Epithelial cell of esophagus (primary cell): ENCODE measurements around the gene EXOSC5.

Source experiments
- DNase-seq: peaks from one replicate; pipeline ENCODE4 v3.0.0; 2010; ENCODE audit warnings: low read depth
- H3K4me3 ChIP-seq: 2 replicates; pipeline ENCODE4 v1.5.1; 2011; ENCODE audit warnings: mild to moderate bottlenecking, low read length, control low read depth
- TF ChIP-seq, protein P1 (sequence below): IDR thresholded peaks from 2 replicates; pipeline ENCODE4 v1.5.1; 2011; ENCODE audit warnings: low read depth, mild to moderate bottlenecking, low read length, control low read depth, inconsistent platforms; ENCODE audit not compliant: insufficient read depth; ENCODE audit errors: missing control alignments

The EXOSC5 gene

DNA sequence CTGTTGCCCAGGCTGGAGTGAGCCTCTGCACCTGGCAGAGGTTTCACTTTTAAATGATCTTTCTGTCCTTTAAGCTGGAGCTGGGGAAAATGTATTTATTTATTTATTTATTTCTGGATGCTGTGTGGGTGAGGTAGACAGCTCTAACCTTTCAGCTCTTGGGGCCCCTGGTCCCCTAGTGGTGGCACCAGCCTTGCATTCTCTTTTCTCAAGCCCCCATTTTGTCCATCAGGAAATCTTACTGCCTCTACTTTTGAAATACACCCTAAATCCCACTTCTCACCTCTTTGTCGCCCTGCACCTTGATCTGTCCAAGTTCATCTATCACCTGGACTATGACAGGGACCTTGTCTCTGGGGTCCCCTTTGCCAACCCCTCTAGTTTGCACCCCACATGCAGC lies 31.1 kb downstream of the EXOSC5 start:
- DNase-seq, result no peak

DNA sequence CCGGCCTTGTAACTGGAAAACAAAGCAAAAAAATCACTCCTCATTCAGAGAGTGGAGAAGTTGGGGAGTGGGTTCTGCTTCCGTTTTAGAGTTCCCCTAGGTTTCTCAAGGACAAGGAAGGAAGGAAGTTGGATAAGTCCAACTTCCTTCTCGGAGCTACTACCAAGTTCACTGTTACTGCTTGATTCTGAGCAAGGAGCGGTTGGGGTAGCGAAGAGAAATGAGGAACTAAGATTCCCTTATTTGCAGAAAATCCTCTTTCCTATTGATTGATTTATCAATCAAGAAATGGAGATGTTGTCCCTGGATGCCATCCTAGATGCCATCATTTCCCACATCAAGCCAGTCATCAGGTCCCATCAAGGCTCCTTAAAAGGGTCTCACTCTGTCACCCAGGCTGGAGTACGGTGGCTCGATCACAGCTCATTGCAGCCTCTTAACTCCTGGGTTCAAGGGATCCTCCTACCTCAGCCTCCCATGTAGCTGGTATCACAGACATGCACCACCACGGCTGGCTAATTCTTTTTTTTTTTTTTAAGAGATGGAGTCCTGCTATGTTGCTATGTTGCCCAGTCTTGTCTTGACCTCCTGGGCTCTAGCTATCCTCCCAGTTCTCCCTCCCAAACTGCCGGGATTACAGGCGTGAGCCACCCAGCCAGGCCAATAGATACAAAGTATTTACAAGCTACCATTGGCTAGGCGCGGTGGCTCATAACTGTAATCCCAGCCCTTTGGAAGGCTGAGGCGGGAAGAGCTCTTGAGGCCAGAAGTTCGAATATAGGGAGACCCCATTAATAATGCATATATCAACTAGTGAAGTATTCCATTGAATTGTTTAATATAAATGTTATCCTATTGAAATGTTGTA lies 32.4 kb downstream of the EXOSC5 start:
- peak overlapping the region; percentile 63 for H3K4me3 ChIP-seq
- TF ChIP-seq, protein P1, sequence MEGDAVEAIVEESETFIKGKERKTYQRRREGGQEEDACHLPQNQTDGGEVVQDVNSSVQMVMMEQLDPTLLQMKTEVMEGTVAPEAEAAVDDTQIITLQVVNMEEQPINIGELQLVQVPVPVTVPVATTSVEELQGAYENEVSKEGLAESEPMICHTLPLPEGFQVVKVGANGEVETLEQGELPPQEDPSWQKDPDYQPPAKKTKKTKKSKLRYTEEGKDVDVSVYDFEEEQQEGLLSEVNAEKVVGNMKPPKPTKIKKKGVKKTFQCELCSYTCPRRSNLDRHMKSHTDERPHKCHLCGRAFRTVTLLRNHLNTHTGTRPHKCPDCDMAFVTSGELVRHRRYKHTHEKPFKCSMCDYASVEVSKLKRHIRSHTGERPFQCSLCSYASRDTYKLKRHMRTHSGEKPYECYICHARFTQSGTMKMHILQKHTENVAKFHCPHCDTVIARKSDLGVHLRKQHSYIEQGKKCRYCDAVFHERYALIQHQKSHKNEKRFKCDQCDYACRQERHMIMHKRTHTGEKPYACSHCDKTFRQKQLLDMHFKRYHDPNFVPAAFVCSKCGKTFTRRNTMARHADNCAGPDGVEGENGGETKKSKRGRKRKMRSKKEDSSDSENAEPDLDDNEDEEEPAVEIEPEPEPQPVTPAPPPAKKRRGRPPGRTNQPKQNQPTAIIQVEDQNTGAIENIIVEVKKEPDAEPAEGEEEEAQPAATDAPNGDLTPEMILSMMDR, result no peak
- DNase-seq, result no peak

More for the DNA sequence above, 31.1 kb downstream of the EXOSC5 start:
- H3K4me3 ChIP-seq, result no peak overlapping the region
- TF ChIP-seq, protein P1, result peak; percentile 12

DNA sequence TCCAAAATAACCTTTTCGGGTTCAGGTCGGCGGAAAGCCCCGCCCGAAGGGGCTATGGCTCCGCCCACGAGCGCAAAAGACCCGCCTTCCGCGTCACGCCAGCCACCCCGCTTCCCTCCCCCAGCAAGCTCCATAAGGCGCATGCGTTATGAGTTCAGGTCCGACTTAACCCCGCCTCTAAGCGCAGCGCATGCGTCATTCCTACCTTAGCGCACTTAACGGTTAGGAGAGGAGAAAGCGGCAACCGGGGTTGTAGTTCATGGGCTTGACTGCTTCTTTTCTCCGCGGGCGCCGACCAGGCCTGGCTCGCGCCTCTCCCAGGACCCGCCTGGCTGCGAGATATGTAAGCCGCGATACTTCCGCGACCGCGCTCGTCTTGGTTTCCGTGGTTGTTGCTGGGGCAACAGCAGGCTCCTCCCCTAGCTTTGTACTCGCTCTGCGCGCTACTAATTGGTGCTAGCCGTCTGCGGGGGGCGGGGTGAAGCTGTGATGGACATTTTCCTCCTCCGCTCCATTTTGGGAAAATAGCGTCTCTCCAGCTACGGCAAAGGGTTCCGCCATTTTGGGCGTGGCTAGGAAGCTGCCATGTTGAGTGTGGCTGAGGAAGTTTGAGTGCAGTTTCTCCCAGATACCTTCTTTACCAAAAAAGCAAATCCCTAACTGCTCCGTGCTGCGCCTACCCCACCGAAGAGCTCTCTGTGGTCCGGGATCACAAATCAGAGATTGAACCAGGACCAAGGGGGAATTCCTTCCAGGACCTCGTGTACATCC lies 33.2 kb downstream of the EXOSC5 start, which contains the start of gene B9D2:
TSS of gene B9D2 (minus strand) at position 397 of the 771 bp plus-strand sequence. CDS start 630 bp downstream, outside the sequence.
- peak; percentile 98 for DNase-seq
- TF ChIP-seq, protein P1, result no peak
- H3K4me3 ChIP-seq, result peak within 1 kb of the TSS; percentile 63

DNA sequence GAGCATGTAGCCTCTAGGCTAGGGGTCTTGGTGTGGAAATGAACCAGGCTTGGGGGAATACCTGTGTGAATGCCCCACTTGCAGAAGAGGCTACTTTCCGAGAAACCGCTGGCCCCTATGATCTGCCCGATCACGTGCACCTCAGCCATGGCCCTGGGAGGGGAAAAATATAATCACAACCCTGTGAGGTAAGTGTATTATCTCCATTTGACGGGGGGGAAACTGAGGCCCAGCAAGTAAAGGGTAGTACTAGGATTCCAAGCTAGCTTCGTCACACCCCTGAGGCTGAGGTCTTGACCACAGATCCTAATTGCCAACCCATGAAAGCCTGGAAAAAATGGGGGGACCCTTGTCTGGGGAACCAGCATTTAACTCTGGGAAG lies 33.8 kb downstream of the EXOSC5 start:
- TF ChIP-seq, protein P1, result no peak
- no peak for DNase-seq
- peak overlapping the region; percentile 63 for H3K4me3 ChIP-seq

DNA sequence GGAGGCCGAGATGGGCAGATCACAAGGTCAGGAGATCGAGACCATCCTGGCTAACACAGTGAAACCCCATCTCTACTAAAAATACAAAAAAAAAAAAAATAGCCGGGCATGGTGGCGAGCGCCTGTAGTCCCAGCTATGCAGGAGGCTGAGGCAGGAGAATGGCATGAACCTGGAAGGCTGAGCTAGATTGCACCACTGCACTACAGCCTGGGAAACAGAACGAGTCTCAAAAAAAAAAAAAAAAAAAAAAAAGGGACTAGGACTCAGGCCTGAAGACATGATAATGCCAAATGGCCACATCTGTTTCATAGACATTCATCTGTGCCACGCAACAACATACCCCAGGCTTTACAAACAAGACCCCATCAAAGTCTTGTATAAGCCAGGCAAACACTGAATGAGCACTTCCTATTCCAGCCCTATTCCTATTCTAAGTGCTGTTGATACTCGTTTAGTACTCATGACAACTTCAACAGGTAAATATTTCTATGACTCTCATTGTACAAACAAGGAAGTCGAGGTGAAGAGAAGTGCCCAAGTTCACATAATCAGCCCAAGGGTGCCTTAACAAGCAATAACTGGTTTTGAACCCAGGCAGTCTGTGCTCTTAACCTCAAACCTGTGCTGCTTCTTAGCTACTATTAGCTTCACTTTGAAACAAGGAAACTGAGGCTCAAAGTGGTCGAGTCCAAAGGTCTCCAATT lies 34.9 kb downstream of the EXOSC5 start:
- no peak overlapping the region for H3K4me3 ChIP-seq
- peak; percentile 83 for DNase-seq
- TF ChIP-seq, protein P1, result no peak

DNA sequence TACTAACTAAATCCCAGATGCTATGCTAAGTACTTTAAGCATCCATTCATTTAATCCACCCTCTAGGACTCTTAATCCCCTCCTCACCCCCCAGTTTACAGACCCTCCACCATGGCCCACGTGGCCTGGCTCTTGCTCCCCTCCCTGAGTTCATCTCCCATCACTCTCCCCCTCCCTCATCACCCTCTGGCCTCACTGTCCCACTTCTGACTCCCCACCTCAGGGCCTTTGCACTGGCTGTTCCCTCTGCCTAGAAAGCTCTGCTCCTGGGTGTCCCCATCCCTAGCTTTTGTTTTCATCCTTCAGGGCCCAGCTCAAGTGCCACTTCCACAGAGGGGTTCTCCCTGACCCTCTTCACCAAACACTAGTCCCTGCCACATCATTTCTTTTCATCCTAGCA lies 37.4 kb downstream of the EXOSC5 start:
- DNase-seq, result no peak
- TF ChIP-seq, protein P1, result no peak
- no peak overlapping the region for H3K4me3 ChIP-seq
